NCI-H2227 treated with DMSO at 0.1 percent for 48 hours (cell line): ENCODE results near the gene PIM1.
"Not testable (repeated sequence)": the region's sequence is repeated elsewhere in the genome, so short reads cannot be mapped to it uniquely, and the experiment has no call there.

Experiments used
- DNase-seq: peaks from one replicate; lab custom pipeline; 2025; lab: John Stamatoyannopoulos, UW

Gene PIM1

DNA sequence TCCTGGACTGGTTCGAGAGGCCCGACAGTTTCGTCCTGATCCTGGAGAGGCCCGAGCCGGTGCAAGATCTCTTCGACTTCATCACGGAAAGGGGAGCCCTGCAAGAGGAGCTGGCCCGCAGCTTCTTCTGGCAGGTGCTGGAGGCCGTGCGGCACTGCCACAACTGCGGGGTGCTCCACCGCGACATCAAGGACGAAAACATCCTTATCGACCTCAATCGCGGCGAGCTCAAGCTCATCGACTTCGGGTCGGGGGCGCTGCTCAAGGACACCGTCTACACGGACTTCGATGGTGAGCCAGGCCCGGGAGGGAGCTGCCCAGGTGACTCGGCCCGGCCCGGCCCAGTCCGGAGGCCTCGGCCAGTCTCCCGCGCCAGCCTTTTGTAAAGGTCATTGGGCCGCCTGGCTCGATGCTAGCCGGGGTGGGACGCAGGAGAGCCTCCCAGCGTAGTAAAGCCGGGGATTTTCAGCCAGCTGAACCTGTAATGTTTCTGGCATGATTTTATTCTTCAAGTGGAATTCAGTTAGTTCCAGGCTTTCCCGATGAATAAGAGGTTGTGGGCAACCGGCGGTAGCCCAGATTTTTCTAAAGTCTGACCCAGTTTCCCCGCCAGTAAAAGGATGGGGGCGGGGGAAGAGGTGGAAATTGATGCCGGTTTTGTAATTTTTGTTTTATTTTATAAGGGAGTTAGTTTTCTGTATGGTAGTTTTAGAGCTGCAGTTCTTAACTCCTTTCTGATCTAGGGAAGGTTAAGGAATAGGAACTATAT lies 1.4 kb downstream of the PIM1 start:
- no peak for DNase-seq

DNA sequence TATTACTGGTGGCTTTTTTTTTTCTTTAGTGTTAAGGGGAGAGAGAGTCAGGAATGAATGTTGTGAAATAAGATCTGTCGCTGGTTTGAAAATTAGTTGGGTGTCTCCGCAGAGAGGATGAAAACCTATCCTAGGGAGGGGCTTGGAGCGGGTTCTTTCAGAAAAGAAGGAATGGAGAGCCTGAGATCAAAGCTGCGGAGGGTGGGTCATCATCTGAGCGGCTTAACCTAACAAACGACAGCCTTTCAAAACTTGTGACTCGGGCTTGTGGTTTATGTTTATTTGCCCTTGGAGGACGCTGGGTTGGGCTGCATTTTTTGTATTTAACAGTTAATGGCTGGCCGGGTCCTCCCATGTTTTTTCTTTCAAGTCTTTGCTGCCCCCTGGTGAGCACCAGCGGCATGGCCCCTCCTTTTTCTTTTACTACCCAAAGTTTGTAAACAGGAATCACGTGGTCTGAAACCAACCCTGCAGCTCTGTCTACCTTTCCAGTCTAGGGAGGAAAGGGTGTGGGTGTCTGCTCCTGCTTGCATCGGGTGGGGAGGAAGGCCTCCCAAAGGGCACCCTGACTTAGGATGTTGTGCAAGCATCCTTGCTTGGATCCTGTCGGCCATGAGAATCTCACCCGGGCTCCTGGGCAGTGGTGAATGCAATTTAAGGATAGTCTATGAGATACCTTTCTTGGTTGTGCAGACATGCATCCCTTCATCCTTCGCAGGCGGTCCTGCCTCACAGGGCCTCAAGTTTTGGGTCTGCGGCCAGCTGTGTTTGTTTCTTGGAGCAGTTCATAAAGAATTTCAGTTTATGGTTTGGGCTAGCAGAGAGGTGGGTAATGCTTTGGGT lies 2.2 kb downstream of the PIM1 start:
- DNase-seq: peak; percentile 86

DNA sequence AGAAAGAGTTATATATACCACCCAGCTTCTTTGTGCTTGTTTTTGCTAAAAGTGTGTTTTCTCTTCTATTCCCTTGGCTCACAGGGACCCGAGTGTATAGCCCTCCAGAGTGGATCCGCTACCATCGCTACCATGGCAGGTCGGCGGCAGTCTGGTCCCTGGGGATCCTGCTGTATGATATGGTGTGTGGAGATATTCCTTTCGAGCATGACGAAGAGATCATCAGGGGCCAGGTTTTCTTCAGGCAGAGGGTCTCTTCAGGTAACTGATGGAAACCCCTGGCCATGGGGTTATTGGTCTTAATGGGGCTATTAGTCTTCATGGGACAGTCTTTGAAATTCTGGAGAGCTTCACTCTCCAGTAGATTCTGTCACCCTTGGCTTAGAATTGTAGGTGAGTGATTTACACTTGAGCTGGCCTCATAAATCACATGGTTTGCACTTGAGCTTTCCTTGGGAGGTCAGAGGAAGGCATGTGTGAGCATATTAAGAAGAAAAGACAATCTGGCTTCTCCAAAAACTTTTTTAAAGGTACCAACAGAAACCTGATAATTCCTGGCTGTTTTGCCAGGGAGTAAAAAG lies 3.0 kb downstream of the PIM1 start:
- DNase-seq: no peak

DNA sequence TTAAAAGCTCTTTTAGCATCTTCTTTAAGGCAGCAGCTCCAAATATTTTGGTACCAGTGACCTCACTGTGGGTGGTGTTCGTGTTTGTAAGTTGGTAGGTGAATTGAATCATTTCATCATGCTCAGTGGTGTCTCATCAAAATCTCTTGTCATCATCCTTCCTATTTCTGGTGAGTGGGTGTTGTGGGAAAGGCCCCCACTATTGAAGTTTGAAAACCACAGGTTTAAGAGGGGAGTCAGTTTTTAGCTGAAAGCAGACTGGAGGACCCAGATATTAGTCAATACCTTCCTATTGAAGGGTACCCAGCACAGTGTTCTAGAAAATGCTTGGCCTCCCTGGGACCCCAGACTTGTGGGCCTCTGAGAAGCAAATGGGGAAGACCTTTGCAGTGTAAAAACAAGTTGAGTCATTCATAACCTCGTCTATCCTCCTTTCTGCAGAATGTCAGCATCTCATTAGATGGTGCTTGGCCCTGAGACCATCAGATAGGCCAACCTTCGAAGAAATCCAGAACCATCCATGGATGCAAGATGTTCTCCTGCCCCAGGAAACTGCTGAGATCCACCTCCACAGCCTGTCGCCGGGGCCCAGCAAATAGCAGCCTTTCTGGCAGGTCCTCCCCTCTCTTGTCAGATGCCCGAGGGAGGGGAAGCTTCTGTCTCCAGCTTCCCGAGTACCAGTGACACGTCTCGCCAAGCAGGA lies 3.7 kb downstream of the PIM1 start:
- no peak for DNase-seq

DNA sequence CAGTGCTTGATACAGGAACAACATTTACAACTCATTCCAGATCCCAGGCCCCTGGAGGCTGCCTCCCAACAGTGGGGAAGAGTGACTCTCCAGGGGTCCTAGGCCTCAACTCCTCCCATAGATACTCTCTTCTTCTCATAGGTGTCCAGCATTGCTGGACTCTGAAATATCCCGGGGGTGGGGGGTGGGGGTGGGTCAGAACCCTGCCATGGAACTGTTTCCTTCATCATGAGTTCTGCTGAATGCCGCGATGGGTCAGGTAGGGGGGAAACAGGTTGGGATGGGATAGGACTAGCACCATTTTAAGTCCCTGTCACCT lies 4.2 kb downstream of the PIM1 start:
- no peak for DNase-seq

DNA sequence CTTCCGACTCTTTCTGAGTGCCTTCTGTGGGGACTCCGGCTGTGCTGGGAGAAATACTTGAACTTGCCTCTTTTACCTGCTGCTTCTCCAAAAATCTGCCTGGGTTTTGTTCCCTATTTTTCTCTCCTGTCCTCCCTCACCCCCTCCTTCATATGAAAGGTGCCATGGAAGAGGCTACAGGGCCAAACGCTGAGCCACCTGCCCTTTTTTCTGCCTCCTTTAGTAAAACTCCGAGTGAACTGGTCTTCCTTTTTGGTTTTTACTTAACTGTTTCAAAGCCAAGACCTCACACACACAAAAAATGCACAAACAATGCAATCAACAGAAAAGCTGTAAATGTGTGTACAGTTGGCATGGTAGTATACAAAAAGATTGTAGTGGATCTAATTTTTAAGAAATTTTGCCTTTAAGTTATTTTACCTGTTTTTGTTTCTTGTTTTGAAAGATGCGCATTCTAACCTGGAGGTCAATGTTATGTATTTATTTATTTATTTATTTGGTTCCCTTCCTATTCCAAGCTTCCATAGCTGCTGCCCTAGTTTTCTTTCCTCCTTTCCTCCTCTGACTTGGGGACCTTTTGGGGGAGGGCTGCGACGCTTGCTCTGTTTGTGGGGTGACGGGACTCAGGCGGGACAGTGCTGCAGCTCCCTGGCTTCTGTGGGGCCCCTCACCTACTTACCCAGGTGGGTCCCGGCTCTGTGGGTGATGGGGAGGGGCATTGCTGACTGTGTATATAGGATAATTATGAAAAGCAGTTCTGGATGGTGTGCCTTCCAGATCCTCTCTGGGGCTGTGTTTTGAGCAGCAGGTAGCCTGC lies 4.8 kb downstream of the PIM1 start:
- DNase-seq: no peak

DNA sequence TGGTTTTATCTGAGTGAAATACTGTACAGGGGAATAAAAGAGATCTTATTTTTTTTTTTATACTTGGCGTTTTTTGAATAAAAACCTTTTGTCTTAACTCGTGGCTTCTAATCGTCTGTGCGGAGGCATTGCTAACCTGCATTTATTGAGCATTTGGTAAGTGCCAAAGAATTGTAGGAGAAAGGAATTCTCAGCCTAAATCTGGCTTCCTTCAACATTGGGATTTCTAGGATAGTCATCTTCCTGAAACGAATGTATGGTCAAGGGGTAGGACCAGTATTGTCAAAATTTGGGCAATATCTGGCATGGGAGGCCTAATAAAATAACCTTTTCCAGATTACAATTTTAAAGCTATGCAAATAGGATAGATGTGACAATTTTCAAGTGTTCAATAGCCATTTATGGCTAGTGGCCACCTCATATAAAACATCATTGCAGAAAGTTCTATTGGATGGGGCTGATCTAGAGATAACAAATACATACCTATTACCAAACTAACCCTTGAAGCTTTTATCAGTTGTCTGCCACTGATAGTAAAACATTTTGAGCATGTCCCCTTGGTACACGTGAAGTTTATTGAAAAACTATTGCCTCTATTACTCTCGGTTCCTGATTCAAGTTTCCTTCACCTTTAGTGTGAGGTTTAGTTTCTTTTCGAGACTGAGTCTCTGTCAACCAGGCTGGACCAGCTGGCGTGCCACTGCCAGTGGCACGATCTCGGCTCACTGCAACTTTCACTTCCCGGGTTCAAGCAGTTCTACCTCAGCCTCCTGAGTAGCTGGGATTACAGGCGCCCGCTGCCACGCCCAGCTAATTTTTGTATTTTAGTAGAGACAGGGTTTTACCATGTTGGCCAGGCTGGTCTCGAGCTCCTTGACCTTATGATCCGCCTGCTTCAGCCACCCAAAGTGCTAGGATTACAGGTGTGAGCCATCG lies 5.6 kb downstream of the PIM1 start:
- DNase-seq: no peak

DNA sequence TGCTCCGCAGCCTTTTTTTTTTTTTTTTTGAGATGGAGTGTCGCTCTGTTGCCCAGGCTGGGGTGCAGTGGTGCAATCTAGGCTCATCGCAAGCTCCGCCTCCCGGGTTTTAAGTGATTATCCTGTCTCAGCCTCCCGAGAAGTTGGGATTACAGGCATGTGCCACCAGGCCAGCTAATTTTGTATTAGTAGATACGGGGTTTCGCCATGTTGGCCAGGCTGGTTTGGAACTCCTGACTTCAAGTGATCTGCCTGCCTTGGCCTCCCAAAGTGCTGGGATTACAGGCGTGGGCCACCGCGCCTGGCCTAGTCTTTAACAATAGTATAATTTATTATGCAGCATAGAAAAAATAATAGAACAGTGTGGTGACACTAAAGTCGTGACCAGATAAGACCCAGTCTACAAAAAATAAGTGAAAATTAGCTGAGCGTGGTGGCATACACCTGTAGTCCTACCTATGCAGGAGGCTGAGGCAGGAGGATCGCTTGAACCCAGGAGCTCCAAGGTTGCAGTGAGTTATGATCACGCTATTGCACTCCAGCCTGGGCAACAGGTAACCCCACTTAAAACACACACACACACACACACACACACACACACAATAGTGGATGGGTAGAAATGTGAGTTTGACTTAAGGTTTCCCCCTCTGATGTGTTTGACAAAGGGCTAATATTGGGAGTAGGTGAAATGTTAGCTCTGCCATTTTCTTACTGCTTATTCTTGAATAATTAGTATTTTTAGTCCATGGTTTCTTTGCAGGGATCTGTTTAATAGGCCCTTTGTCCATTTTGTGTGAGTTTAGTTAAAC lies 6.5 kb downstream of the PIM1 start:
- no peak for DNase-seq

DNA sequence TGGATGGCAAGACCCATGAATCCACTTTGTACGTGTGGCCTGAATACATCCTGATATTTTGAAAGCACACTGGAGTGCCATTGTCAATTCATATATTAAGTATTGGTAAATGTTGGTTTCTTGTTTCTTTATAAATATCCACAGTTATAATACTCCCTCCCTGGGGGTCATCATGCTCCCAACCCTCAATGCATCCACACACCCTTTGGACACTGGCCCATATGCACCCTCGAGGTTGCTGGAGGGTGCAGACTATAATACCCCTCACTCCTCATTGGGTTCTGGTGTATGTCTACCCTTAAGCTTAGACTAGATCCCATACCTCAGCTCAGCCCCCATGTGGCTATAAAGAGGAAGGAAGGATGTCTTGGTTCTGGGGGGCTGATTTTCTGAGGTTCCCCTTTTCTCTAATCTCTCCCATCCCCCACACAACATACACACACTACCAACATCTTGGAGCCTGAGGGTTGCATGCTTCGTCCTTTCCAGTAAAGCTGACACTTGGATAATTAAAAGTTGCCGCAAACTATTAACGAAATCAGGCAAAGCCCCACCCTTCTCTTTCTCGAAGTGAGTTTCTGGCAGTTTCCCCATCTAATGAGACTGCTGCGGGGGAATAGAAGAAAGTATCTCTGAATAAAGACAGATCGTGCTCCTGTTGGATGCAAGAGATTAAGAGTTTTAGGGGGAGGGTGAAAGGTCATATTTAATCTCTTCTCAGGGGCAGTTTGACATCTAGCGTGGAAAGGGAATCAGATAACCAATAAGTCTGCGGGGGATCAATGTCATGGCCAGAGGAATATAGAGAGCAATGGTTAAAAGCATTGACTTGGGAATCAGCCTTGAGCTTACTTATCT lies 7.4 kb downstream of the PIM1 start:
- no peak for DNase-seq

DNA sequence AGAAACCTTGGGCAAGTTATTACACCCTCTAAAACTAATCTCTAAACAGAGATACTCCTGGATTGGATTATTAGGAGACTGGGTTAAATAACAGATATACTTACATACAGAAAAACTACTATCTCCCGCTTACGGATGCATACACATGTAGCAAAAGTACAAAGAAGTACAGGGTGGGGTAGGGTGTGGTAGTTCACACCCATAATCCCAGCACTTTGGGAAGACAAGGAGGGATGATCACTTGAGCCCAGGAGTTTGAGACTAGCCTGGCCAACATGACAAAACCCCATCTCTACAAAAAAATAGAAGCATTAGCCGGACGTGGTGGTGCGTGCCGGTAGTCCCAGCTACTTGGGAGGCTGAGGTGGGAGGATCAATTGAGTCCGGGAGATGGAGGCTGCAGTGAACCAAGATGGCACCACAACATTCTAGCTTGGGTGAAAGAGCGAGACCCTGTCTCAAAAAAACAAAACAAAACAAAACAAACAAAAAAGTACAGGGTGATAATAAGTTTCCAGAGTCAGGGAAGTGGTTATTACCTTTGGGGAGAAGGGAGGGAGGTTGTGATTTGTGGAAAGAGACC lies 8.1 kb downstream of the PIM1 start:
- no peak for DNase-seq

DNA sequence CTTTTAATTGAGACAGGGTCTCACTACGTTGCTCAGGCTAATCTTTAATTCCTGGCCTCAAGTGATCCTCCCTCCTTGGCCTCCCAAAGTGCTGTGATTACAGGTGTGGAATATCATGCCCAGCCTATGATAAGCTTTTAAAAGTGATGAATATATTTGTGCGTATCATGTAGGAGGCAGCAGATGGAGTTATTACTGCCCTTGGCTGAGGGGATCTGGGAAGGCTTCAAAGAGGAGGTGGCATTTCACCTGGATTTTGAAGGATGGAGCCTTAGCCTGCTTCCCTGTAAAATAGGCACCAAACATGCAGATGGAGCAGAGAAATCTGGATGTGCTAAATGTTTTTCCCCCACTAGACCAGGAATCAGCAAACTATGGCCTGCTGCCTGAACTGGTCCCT lies 10.1 kb downstream of the PIM1 start:
- no peak for DNase-seq

DNA sequence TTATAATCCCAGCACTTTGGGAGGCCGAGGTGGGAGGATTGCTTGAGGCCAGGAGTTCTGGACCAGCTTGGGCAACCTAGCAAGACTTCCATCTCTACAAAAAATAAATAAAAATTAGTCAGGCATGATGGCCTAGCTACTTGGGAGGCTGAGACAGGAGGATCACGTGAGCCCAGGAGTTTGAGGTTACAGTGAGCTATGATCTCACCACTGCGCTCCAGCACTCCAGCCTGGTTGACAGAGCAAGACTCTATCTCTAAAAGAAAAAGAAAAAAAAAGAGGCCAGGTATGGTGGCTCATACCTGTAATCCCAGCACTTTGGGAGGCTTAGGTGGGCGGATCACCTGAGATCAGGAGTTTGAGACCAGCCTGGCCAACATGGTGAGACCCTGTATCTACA lies 10.7 kb downstream of the PIM1 start:
- not testable (repeated sequence) for DNase-seq

DNA sequence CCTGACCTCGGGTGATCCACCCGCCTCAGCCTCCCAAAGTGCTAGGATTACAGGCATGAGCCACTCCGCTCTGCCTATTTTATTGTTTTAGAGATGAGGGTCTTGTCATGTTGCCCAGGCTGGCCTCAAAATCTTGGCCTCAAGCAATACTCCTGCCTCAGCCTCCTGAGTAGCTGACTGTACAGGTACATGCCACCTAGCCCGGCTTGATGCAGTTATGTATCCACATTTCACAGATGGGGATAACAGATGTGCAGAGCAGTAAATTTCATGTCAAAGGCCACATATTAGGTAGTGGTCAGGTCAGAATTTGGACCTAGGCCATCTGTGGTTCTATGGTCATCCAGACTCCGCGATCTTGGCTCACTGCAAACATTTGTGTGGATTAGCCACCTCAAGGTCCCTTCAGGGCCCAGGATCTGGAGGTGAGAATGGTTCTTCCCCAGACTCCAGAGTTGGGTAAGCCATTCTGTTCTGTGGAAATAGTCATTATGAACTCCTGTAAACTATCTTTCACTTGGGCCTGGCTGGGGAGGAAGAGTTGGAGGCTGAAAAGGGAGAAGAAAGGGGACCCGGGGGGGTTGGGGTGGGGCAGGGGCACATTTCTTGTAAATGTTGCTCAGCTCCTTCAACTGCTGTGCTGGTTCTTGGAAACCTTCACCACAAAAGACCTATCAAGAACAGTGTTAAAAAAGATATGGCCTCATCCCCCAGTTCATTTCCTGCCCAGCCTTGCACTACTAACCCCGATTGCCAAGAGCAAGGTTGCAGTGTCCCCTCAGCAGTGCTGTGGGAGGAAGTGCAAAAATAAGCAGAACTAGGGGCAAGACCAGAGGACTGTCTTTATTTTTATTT lies 13.0 kb downstream of the PIM1 start:
- no peak for DNase-seq

DNA sequence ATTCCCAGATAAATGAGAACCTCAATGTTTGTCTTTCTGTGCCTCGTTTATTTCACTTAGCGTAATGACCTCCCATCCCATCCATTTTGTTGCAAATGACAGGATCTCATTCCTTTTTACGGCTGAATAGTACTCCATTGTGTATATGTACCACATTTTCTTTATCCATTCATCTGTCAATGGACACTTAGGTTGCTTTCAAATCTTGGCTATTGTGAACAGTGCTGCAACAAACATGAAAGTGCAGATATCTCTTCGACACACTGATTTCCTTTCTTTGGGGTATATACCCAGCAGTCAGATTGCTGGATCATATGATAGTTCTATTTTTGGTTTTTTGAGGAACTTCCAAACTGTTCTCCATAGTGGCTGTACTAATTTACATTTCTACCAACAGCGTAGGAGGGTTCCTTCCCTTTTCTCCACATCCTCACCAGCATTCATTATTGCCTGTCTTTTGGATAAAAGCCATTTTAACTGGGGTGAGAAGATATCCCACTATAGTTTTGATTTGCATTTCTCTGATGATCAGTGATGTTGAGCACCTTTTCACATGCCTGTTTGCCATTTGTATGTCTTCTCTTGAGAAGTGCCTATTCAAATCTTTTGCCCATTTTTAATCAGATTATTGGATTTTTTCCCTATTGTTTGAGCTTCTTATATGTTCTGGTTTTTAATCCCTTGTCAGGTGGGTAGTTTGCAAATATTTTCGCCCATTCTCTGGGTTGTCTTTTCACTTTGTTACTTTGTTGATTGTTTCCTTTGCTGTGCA lies 16.2 kb downstream of the PIM1 start:
- not testable (repeated sequence) for DNase-seq

DNA sequence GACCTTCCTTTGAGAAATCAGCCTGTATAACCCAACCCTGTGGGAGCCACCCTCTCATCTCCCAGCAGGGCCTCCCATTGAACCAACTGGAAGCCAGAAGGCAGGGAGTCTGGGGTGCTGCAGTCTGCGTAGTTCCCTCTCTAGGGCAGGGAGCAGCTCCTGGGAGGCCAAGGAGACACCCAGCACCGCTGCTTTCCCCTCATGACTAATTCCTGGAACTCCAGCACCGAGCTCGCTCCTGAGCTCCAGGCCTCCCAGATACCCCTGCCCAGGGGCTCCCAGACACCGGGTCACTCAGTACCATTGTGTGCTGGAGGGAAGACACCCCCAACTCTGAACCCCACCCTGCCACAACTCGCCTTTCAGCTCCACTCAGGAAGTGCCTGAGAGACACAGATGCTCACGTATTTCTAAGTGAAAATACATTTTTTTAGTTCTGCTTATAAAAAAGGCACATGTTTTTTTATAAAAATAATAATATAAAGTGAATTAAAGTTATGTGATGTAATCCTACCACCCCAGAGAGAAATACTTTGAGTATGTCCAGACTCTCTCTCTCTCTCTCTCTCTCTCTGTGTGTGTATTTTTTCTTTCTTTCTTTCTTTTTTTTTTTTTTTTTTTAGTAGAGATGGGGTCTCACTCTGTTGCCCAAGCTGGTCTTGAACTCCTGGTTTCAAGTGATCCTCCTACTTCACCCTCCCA lies 17.5 kb downstream of the PIM1 start:
- DNase-seq: no peak

DNA sequence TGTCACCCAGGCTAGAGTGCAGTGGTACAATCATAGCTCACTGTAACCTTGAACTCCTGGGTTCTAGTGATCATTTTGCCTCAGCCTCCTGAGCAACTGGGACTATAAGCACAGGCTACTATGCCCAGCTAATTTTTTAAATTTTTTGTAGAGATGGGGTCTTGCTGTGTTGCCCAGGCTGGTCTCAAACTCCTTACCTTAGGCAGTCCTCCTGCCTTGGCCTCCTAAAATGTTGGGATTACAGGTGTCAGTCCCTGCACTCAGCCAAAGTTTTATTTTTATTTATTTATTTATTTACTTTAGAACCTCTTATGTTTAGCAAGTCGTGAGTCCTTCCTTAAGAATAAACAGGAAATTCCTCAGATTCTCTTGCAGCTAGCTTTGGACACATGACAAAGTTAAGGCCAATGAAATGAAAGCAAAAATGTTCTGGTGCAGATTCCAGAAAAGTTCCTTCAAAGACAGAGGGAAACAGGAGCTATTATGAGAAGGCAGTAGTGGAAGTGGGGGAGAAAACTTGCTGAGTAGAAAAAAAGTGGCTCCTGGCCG lies 19.1 kb downstream of the PIM1 start:
- DNase-seq: no peak
